Retina (tissue), 1 donor: Measurements from ENCODE around the gene LDLRAD2.

Experiments
- DNase-seq: peaks from one replicate; pipeline ENCODE4 v3.0.0-alpha.2; 2016

LDLRAD2 gene

GRCh38 chr1:21843996-21844395 is 31.9 kb downstream of the LDLRAD2 start:
- DNase-seq, result no peak

GRCh38 chr1:21845646-21846641 is 33.9 kb downstream of the LDLRAD2 start:
- DNase-seq, result no peak

GRCh38 chr1:21847223-21848205 is 35.4 kb downstream of the LDLRAD2 start:
- DNase-seq, result no peak

DNA sequence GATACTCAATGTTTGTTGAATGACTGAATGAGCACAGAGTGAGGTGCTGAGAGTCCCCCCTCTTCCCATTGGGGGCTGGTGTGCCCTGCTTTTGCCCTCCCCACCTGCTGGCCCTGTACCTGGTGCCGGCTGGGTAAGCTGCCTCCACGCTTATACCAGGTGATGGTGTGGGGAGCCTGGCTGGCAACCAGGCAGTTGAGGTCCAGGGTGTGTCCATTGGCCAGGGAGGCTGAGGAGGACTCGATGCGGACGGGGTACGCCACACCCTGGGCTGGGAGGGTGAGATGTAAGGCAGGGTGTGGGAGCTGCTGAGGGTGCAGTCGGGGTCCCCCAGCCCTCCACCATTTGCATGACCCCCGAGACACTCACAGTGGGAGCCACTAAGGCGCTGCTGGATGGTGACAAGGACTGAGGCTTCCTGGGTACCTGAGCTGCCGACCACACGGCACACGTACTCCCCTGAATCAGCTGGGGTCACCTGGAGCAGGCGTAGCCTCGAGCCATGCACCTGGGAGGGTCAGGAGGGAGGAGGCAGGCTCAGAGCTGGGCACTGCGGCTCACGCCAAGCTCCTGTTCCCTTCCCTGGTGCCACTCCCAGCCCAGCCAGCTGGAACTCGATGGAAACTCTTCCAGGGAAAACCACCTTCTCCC is 36.6 kb downstream of the LDLRAD2 start:
- DNase-seq, result no peak

DNA sequence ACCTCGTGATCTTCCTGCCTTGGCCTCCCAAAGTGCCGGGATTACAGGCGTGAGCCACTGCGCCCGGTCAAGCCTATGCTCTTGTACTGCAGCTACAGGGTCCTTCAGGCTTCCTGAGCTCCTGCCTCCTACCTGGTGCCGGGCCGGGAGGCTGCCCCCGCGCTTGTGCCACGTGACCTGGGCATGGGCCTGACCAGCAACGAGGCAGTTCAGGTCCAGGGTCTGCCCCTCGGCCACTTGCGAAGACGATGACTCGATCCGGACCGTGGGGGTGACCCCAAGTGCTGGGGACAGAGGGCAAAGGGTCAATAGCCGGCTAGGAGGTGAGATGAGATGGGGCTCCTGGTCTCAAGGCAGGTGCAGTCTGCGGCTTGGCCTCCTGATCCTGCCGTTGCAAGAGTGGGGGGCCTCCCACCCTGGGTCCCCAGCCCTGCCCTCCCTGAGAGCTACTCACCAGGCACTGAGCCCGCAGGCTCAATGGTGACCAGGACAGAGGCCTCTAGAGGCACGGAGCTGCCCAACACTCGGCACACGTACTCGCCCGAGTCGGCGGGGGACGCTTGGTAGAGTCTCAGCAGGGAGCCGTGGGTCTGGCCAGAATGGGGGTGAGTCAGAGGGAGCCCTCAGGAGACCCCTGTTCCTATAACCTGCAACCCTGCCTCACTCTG is 38.0 kb downstream of the LDLRAD2 start:
- DNase-seq, result no peak

DNA sequence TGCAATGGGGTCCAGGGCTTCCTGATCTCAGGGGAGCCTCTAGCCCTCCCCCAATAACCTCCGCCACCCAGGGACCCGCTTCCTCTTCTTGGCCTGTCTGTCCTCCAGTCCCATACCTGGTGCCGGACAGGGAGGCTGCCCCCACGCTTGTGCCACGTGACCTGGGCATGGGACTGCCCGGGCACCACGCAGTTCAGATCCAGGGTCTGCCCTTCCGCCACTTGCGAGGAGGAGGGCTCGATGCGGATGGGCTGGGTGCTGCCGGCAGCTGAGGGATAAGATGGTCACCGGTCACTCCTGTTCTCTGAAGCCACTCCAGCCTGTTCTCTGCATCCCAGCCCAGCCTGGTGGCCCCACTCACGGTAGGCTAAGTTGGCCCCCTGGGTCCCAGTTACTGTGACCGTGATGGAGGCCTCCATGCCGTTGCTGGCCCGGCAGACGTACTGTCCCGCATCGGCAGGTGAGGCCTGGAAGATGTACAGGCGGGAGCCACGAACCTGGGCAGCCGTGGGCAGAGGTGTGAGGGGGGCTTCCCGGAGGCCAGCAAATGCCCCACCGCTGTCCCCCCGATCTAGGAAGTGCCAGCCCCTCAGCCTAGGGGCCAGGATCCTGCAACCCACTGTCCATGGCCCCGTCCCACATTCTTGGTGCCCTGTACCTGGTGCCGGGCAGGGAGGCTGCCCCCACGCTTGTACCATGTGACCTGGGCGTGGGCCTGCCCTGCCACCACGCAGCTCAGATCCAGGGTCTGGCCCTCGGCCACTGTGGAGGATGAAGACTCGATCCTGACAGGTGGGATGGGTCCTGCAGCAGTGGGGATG is 39.6 kb downstream of the LDLRAD2 start:
- DNase-seq, result no peak

GRCh38 chr1:21852282-21853130 is 40.4 kb downstream of the LDLRAD2 start:
- DNase-seq, result no peak

DNA sequence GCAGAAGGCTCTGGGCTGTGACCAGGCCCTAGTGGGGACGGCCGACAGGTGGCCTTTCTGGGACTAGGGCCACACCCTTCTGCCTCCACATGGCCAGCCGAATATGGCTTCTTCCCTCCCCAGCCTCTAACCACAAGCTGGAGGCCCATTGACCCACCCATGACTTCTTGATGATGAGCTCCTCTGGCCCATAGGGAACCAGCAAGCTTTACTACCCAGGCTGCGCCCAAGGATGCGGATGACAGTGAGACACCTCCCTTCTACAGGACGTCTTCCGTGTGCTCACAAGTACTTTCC is 41.0 kb downstream of the LDLRAD2 start:
- DNase-seq, result no peak

GRCh38 chr1:21854090-21854750 is 42.2 kb downstream of the LDLRAD2 start:
- DNase-seq, result no peak

GRCh38 chr1:21854751-21855131 is 42.7 kb downstream of the LDLRAD2 start:
- DNase-seq, result no peak

DNA sequence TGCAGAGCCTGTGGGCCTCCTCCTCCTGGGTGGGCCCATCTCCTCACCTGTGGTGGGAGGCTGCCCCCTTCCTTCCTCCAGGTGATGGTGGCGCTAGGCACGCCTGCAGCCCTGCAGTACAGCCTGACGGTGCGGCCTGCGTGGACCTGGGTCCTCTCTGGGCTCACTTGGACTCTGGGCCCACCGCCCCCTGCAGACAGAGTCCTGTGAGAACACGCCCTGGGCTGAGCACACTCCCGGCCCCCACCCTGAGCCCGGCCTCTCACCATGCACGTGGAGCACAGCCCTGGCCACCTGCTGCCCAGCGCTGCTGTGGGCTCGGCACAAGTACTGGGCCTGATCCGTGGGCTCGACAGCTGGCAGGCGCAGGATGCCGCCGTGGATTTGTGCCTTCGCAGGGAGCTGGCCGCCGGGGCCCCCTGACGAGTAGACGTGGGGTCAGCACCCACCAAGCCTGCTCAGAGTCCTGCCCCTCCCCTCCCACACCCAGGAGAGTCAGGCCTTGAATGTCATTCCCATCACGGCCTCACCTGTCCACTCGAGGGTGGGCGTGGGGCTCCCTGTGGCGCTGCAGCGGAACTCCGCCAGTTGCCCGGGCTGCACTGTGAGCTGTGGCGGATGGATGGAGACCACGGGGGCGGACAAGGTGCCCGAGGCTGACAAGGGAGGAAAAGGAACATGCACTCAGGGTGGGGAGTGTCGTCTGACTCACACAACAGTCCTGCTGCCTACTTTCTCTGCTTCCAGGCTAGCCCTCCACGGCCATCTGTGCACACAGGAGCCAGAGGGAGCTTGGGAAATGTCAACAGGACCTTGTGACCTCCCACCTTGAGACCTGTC is 43.4 kb downstream of the LDLRAD2 start:
- no peak for DNase-seq

DNA sequence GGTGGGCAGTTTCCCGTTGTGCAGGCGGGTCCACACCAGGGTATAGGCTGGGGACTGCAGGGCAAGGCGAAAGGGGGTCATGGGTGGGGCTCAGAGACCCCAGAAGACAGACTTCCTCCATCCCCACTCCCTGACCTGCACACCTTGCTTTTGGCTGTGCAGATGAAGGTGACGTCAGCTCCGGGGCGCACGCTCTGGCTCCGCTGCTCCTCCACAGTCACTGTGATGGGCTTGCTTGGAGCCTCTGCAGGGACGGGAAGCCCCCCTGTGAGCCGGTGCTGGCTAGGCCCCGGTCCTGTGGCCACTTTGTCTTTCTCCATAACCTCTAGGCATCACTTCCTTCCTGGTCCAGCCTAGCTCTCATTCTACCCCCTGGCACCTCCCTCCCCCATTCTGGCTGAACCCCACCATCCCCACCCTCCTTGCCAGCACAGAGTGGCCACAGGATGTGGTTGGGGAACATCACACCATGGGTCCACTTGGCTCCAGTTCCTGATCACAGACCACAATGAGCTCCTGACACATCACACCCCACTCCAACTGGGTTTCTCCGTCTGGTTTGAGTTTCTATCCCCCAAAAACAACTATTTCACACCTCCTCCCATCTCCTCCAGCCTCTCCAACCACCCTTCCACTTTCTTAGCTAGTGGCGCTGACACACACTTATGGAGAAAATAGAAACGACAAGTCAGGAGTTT is 45.2 kb downstream of the LDLRAD2 start:
- no peak for DNase-seq

DNA sequence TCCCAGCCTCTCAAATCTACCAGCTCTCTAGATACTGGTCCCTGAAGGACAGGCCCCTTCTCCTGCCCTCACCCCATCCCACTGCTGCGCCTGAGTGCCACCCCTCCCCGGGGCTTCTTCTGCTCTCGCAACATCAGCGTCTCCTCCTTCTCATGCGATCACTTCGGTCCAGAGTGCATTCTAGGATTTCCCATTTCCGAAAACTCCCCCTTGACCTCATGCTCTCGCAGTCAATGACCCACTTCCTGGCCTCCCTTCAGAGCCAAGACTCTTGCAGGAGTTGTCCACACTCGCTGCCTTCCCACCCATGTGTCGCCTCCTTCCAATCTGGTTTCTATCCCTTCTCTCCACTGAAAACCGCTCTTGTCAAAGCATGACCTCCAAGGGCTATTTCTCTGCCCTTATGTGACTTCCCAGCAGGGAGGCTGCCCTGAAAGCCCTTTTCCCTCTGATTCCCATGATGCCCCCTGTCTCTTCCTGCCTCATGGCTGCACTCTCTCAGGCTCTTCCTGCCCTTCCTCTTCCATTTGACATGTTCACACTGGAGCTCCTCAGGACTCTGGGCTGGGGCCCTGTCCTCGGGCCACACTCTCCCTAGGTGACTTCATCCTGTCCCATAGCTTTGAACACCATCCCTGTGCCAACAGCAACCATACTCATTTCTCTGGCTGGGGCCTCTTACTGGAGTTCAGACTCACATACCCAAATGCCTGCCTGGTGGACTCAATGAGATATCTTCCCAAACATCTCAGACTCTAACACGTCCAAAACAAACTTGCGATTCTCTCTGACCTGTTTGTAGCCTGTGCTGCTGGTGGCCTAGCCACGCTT is 46.0 kb downstream of the LDLRAD2 start:
- no peak for DNase-seq

DNA sequence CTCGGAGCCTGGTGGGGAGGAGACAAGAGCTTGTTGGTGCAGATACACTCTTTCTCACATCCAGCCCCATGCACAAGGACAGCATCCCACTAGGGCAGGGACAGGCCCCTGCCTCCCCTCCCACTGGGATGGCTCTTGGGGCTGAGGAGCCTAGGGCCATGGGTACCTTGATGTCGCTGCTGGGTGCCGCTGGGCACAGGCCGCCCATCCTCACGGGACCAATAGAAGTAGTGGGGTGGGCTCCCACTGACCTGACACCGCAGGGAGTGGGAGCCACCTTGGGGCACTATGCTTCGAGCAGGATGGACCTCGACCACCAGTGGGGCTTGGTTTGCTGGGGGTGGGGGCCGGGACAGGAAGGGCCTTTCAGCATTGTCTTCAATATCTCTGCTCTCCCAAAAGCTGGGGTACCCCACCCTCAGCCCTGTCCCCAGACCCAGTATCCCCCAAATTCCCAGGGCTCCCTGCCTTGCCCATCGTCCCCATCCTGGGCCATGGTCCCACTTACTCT is 47.7 kb downstream of the LDLRAD2 start:
- DNase-seq, result no peak

DNA sequence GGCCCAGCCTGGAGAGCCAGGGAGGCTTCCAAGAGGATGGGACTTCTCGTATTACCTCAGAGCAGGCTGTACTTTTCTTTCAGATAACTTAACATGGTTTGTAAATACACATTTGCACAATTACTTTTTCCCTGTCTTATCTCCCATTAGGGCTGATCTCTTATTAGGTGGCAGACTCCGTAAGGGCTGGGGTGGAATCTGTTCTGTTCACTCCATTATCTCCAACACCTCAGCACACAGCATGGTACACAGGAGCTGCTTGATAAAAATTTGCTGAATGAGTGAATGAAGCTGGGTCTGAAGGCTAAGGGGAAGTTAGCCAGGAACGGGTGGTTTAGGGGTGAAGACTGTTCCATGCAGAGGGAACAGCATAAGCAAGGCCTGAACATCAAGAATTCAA is 48.9 kb downstream of the LDLRAD2 start:
- DNase-seq, result no peak

- no peak for DNase-seq
Observed at GRCh38 chr1:21861602-21862429, 49.8 kb downstream of the LDLRAD2 start.
